ENCODE results near the gene ATOSB.

The ATOSB gene

DNA sequence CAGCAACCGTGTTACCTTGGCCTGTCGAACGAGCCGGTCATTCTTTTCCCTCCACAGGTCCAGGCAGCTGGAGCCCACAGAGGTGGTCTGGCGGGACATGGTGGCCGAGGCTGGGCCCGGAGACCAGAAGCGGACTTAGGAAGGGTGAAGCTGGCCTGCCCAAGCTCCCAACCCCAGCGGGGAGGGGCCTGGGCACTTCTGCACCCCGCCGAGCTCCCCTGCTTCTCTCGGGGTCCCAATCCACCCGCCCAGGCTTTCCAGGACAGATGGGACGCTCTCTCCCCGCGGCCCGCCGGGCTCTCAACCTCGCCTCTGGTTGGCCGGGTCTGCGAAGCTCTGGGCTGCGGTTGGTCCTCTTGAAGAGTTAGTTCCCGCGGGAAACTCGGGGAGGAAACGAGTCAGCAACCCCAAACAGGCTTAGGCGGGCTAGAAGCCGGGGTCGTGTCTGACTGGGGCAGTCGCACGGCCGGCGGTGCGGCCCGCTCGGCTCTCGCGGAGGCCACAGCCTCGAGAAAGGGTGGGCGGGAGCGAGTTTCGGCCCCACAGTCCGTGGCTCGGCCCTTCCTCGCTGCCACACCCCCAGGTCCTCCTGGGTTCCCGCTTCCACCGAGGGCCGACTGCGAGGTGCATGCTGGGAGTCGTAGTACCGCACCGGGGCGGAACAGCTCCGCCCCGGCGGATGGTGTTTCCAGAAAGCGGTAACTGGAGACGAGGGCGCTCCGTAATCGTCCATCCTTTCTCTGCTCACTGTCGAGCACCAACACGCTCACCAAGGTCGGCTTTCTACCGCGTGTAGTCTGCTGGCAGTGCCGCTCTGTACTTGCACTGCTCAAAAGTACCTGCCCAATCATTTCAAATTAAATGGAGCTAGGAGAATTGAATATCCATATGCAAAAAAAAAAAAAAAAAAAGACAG, 36.0 kb downstream of the ATOSB start, which contains the start of gene FANCG:
TSS of gene FANCG (minus strand) at position 517 of the 916 bp plus-strand sequence. CDS start at position 99, 418 bp downstream.
- DNase-seq (ENCODE audit: low read depth in 2 of 2): peak; percentile 58 to 66

DNA sequence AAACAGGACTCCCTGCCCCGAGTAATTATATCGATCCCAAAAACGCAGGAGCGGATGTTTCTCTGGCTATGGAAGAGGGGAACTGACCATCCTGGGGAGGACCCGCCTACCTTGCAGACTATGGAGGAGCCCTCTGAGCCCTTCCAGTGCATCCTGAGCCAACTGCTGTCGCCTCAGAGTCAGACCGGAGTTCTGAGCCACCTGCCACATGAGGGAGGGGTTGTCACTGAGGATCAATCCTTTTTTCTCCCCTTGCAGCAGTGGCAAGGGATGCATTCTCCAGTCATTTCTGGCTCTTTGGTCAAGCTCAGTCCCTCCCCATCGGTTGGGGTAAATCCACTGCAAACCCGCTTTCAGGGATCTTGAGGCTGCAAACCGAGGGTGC, 36.6 kb downstream of the ATOSB start:
- no peak for DNase-seq (ENCODE audit: low read depth in 2 of 2)

DNA sequence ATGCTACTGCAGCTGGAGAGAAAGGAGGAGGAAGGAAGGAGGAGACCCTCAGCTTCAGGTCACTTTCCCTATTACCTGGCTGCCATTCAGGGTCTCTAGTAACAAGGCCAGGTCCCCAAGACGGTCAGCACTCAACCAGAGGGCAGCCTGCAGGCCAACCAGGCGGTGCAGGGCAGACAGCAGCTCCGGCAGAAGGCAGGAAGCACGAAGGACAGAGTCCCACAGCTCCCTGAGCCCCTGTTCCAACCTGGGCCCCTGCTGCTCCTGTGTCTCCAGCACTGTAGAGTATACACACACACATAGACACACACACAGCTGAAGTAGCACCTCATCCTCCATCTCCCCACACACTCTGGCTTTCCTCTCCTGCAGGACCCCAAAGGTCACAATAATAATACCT, 37.6 kb downstream of the ATOSB start:
- DNase-seq (ENCODE audit: low read depth in 2 of 2): no peak

- DNase-seq (ENCODE audit: low read depth in 2 of 2): no peak
Measured at GRCh38 chr9:35076848-35077247, 38.8 kb downstream of the ATOSB start.

GRCh38 chr9:35075358-35075757, 40.3 kb downstream of the ATOSB start:
- no peak for DNase-seq (ENCODE audit: low read depth in 2 of 2)

- no peak for DNase-seq (ENCODE audit: low read depth in 2 of 2)
Measured at GRCh38 chr9:35074791-35075190, 40.9 kb downstream of the ATOSB start.

DNA sequence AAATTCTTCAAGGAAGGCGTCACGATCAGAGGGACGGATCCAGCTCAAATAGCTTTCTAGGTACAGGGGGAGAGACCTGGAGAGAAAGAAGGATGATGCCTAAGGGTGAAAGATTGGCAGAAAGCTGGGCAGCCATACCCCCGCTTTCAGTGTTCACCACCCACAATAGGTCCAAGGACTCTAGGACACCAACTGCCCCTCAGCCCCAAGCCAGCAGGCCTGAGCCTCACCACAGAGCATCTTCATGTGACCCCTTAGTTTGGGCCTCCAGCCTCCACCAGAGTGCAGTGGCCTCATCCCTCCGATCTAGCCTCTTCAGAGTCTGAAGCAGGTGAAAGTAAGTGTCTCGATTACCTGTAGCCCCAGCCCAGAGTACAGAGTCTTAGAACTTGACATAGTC, 41.5 kb downstream of the ATOSB start:
- no peak for DNase-seq (ENCODE audit: low read depth in 2 of 2)

- no peak for DNase-seq (ENCODE audit: low read depth in 2 of 2)
Measured at GRCh38 chr9:35073279-35073612, 42.4 kb downstream of the ATOSB start.

DNA sequence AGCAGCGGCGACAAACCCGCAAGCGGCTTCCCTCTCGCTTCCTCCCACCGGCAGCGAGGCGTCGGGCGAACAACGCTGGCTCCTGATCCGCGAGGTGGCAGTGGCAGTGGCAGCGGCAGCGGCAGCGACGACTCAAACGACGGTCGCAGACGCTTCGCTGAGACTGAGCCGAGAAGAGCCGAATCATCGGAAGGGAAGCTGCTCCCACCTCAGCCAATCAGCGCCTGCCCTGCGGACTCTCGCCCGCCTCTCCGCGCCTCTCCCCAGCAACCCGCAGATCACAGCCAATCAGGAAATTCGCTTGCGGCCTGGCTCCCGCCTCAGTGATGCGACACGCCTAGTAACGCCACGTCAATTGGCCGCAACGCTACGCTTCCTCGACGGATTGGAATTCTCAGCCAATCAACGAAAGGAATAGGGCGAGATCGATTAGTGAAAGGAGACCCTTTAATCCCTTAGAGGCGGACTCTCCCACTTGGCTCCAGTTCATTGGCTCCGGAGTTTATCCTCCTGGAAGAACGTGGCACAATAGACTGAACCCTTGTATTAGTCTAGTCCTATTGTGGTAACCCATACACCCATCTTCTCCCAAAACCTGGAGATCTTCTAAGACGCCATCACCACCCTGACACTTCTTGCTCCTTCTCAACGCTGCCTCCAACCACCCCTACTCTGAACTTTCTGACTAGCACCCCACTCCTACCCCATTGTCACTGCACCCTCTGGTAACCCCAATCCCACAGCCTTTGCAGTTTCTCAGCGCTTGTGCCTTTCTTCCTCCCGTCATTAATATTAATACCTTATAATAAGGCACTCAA, 43.0 kb downstream of the ATOSB start, which contains the start of gene VCP:
TSS of gene VCP (minus strand) at position 165 of the 818 bp plus-strand sequence. CDS start 272 bp downstream, outside the sequence.
- DNase-seq (ENCODE audit: low read depth in 2 of 2): peak; percentile 92

GRCh38 chr9:35071814-35072460, 43.7 kb downstream of the ATOSB start:
- DNase-seq (ENCODE audit: low read depth in 2 of 2): peak; percentile 50 to 59

DNA sequence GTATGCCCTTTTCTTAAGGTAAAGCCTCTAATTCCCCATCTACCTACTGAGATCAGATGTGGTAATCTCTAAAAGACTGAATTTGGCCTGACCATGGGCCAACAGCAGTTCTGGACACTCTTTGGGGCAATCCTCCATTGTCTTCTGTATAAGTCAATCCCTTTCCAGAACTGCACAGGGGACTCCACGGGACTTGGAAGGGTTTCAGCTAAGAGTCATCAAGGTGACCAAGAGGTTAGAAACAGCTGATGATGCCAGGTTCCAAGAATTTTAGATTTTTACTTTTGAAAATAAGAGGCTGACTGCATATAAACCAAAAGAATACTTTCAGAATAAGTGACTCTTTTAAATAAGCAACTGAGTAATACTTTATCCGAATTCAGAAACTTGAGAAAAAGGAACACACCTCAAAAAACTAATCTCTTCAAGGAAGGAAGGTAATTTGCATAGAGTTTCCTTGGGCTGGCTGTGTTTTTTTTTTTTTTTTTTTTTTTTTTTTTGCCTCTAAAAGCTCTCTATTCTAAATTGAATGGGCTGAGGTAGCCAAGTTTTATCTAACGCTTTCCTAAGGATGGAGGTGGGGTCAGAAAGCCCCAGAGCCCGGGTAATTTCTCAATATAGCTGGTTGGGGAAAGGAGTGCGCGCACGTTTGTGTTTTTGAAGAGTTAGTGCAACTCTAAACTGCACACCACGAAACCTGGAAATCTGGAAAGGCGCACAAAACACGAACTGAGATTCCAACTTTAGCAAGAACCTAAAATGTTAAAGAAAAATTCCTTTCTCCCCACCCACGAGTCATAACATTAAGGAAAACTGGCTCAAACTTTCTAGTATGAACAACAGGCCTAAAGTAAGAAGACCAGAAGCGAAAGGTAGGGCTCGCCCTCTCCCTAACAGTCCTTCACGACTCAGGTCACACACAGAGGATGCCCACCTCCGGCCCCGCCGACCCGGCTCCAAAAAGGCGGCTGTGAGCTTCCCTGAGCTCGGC, 44.5 kb downstream of the ATOSB start:
- no peak for DNase-seq (ENCODE audit: low read depth in 2 of 2)

- DNase-seq (ENCODE audit: low read depth in 2 of 2): no peak
Measured at GRCh38 chr9:35069020-35069419, 46.6 kb downstream of the ATOSB start.

DNA sequence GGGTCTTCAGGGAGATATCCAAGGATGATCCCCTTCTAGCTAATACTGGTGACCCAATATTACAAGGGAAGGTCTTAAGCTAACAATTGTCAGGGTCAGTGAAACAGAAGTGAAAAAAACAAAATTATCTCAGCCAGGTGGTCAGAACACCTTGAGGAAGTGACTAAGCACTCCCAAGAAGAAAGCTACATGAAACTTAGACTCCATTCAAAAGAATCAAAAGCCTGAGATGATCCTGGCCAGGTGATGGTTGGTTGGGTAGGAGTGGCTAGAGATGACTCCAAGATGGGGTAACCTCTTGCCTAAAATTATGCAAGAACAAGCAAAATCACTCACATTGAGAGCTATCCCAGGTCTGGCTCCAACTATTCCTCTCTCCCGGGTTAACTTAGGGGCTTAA, 48.6 kb downstream of the ATOSB start:
- DNase-seq (ENCODE audit: low read depth in 2 of 2): no peak

- no peak for DNase-seq (ENCODE audit: low read depth in 2 of 2)
Measured at GRCh38 chr9:35060548-35061207, 55.0 kb downstream of the ATOSB start.

DNA sequence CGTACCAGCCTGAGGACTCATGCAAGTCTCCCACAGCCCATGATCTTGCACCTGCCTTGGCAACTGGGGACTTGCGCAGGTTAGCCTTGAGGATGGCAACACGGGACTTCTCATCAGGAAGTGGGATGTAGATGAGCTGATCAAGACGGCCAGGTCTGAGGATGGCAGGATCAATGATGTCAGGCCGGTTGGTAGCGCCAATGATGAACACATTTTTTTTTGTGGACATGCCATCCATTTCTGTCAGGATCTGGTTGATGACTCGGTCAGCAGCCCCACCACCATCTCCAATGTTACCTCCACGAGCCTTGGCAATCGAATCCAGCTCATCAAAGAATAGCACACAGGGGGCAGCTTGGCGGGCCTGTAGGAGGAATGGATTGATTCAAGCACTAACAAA, 56.2 kb downstream of the ATOSB start:
- DNase-seq (ENCODE audit: low read depth in 2 of 2): no peak

GRCh38 chr9:35057271-35057620, 58.4 kb downstream of the ATOSB start:
- no peak for DNase-seq (ENCODE audit: low read depth in 2 of 2)

DNA sequence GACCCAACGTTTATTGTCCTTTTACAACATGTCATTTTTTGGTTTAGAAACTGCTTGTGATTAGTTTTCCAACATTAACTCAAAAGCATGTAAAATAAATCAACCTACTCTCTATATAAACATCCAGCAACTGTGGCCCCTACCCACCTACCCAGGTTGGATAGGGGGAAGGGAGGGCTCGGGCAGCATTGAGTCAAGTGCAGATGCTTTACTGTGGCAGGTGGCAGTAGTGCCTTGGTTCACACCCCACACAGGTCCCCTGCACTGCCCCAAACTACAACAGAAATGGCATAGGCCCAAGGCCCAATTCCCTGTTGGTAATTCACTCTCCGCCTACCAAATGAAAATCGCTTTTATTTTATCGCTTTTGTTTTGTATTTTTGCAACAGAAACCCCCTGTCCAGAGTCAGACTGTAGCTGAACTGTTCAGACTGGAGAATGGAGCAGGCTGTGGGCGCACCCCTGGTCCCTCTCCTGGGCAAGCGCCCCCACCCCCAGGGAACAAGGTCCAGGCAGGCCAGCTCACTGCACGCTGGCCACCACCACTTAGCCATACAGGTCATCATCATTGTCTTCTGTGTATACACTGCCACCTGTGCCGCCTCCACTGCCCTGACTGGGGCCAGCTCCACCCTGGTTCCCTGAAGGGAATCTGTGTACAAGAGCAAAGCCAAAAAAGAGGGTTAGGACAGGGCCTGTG, 58.9 kb downstream of the ATOSB start:
- no peak for DNase-seq (ENCODE audit: low read depth in 2 of 2)

GRCh38 chr9:35054871-35055644, 60.6 kb downstream of the ATOSB start:
- no peak for DNase-seq (ENCODE audit: low read depth in 2 of 2)

GRCh38 chr9:35054185-35054835, 61.4 kb downstream of the ATOSB start:
- no peak for DNase-seq (ENCODE audit: low read depth in 2 of 2)

Measured in stimulated activated CD8-positive, alpha-beta memory T cell treated with anti-CD3 and anti-CD28 coated beads, Interleukin-2, amount 100 ng/mL, for 1 hour (primary cell).